Stimulated activated CD4-positive, alpha-beta T cell treated with anti-CD3 and anti-CD28 coated beads, TNF-alpha, amount 100 ng/mL, for 48 hours (primary cell): ENCODE measurements around the gene DCDC1.

Source experiments
- DNase-seq, 3 donors: peaks; one replicate each; pipeline ENCODE4 v3.0.0-alpha.2; 2020; ENCODE audit warnings: low read depth in 3 of 3

Gene DCDC1

GRCh38 chr11:30908272-30908671, 461.3 kb downstream of the DCDC1 start:
- DNase-seq: no peak

GRCh38 chr11:30902929-30903328, 466.6 kb downstream of the DCDC1 start:
- DNase-seq: no peak

- no peak for DNase-seq
Measured at GRCh38 chr11:30895046-30895445, 474.5 kb downstream of the DCDC1 start.

GRCh38 chr11:30893318-30893717, 476.2 kb downstream of the DCDC1 start:
- DNase-seq: no peak

GRCh38 chr11:30889143-30889794, 480.3 kb downstream of the DCDC1 start:
- DNase-seq: no peak

GRCh38 chr11:30879322-30880005, 490.1 kb downstream of the DCDC1 start:
- no peak for DNase-seq

- no peak for DNase-seq
Measured at GRCh38 chr11:30878400-30878799, 491.1 kb downstream of the DCDC1 start.

GRCh38 chr11:30876663-30877396, 492.7 kb downstream of the DCDC1 start:
- no peak for DNase-seq

- no peak for DNase-seq
Measured at GRCh38 chr11:30876228-30876627, 493.3 kb downstream of the DCDC1 start.

GRCh38 chr11:30875806-30876205, 493.7 kb downstream of the DCDC1 start:
- DNase-seq: no peak

GRCh38 chr11:30873924-30874610, 495.5 kb downstream of the DCDC1 start:
- no peak for DNase-seq

GRCh38 chr11:30868626-30869081, 500.9 kb downstream of the DCDC1 start:
- DNase-seq: no peak

GRCh38 chr11:30863209-30863608, 506.3 kb downstream of the DCDC1 start:
- DNase-seq: no peak

GRCh38 chr11:30861531-30861930, 508.0 kb downstream of the DCDC1 start:
- DNase-seq: no peak

GRCh38 chr11:30861064-30861463, 508.5 kb downstream of the DCDC1 start:
- no peak for DNase-seq

- DNase-seq: no peak
Measured at GRCh38 chr11:30860146-30860545, 509.4 kb downstream of the DCDC1 start.

- no peak for DNase-seq
Measured at GRCh38 chr11:30859669-30860068, 509.9 kb downstream of the DCDC1 start.

GRCh38 chr11:30855383-30856006, 514.0 kb downstream of the DCDC1 start:
- no peak for DNase-seq

- no peak for DNase-seq
Measured at GRCh38 chr11:30853439-30853838, 516.1 kb downstream of the DCDC1 start.

GRCh38 chr11:30852645-30853044, 516.9 kb downstream of the DCDC1 start:
- no peak for DNase-seq

GRCh38 chr11:30852091-30852490, 517.4 kb downstream of the DCDC1 start:
- no peak for DNase-seq

GRCh38 chr11:30837252-30837651, 532.3 kb downstream of the DCDC1 start:
- DNase-seq: no peak
